Measurements from ENCODE around the gene LHCGR. TPM values are rescaled to one million over a fixed set of nuclear protein-coding genes. Genes with fewer than 3 reads are reported as not detected.

The LHCGR gene
- total and polyA plus RNA-seq, 7 donors, result not detected

GRCh38 chr2:48760826-48761225 is 5.3 kb upstream of the LHCGR start:
- intact Hi-C loops (cut with DNase I), result no loop called here
- WGBS, 2 donors, result 81 to 91% methylated on average over 3 of the region's 3 CpGs
- H3K4me3 ChIP-seq, result no peak overlapping the region
- H3K36me3 ChIP-seq, result no peaks in the 10 kb centered on the region
- H3K4me1 ChIP-seq, result no peaks in the 10 kb centered on the region
- TF ChIP-seq EP300 (IDR thresholded peaks at IDR 0.05), result no peak
- TF ChIP-seq CTCF (IDR thresholded peaks at IDR 0.05), result no peak
- no peak for TF ChIP-seq POLR2A (IDR thresholded peaks at IDR 0.05)
- TF ChIP-seq POLR2AphosphoS5 (IDR thresholded peaks at IDR 0.05), result no peak
- no peaks in the 10 kb centered on the region for H3K27me3 ChIP-seq
- peaks cover 0 to 4% (median 0%) of the 10 kb centered on the region in 4 donors for H3K9me3 ChIP-seq
- DNase-seq, result no peak
- H3K27ac ChIP-seq, result no peak overlapping the region

GRCh38 chr2:48759682-48760081 is 4.2 kb upstream of the LHCGR start:
- peaks cover 0 to 4% (median 0%) of the 10 kb centered on the region in 4 donors for H3K9me3 ChIP-seq
- 89 to 93% methylated on average over 1 of the region's 1 CpG for WGBS, 2 donors
- peaks cover 0 to 7% (median 0%) of the 10 kb centered on the region in 4 donors for H3K4me1 ChIP-seq
- H3K27me3 ChIP-seq, result peaks cover 0 to 11% (median 0%) of the 10 kb centered on the region in 3 donors
- intact Hi-C loops (cut with DNase I), result no loop called here
- H3K4me3 ChIP-seq, result no peak overlapping the region
- H3K27ac ChIP-seq, result no peak overlapping the region
- no peak for TF ChIP-seq POLR2A (IDR thresholded peaks at IDR 0.05)
- no peak for TF ChIP-seq CTCF (IDR thresholded peaks at IDR 0.05)
- no peak for TF ChIP-seq POLR2AphosphoS5 (IDR thresholded peaks at IDR 0.05)
- TF ChIP-seq EP300 (IDR thresholded peaks at IDR 0.05), result no peak
- H3K36me3 ChIP-seq, result no peaks in the 10 kb centered on the region
- no peak for DNase-seq

- intact Hi-C loops (cut with DNase I), result no loop called here
- Histone ChIP-seq H3K9me3 (no peaks in the 10 kb centered on the region), H3K27me3 (peaks cover 0 to 20% (median 7%) of the 10 kb centered on the region in 3 donors), H3K27ac (no peak overlapping the region), H3K4me3 (no peak overlapping the region), H3K4me1 (peaks cover 0 to 7% (median 0%) of the 10 kb centered on the region in 4 donors), H3K36me3 (no peaks in the 10 kb centered on the region)
- TF ChIP-seq CTCF (IDR thresholded peaks at IDR 0.05) (no peak), POLR2A (IDR thresholded peaks at IDR 0.05) (no peak), EP300 (IDR thresholded peaks at IDR 0.05) (no peak), POLR2AphosphoS5 (IDR thresholded peaks at IDR 0.05) (no peak)
- no peak for DNase-seq
- 27 to 49% methylated on average over 3 of the region's 3 CpGs for WGBS, 2 donors
Measured at GRCh38 chr2:48756289-48756688, 765 bp upstream of the LHCGR start.

GRCh38 chr2:48754874-48755273 is 650 bp downstream of the LHCGR start:
- H3K4me1 ChIP-seq, result peaks cover 0 to 7% (median 0%) of the 10 kb centered on the region in 4 donors
- no peaks in the 10 kb centered on the region for H3K36me3 ChIP-seq
- no peak for TF ChIP-seq POLR2AphosphoS5 (IDR thresholded peaks at IDR 0.05)
- TF ChIP-seq POLR2A (IDR thresholded peaks at IDR 0.05), result no peak
- no peak for TF ChIP-seq EP300 (IDR thresholded peaks at IDR 0.05)
- TF ChIP-seq CTCF (IDR thresholded peaks at IDR 0.05), result no peak
- whole genome bisulfite sequencing, 2 donors, result 75 to 87% methylated on average over 10 of the region's 10 CpGs
- H3K27me3 ChIP-seq, result peaks cover 0 to 20% (median 7%) of the 10 kb centered on the region in 3 donors
- no peak overlapping the region for H3K27ac ChIP-seq
- no peaks in the 10 kb centered on the region for H3K9me3 ChIP-seq
- intact Hi-C loops (cut with DNase I), result no loop called here
- H3K4me3 ChIP-seq, result no peak overlapping the region
- no peak for DNase-seq

GRCh38 chr2:48753228-48753627 is 2.3 kb downstream of the LHCGR start:
- H3K4me1 ChIP-seq, result peaks cover 0 to 7% (median 0%) of the 10 kb centered on the region in 4 donors
- DNase-seq, result no peak
- peaks cover 0 to 20% (median 7%) of the 10 kb centered on the region in 3 donors for H3K27me3 ChIP-seq
- WGBS, 2 donors, result 73 to 85% methylated on average over 1 of the region's 1 CpG
- H3K4me3 ChIP-seq, result no peak overlapping the region
- TF ChIP-seq CTCF (IDR thresholded peaks at IDR 0.05) (no peak), POLR2AphosphoS5 (IDR thresholded peaks at IDR 0.05) (no peak), EP300 (IDR thresholded peaks at IDR 0.05) (no peak)
- H3K36me3 ChIP-seq, result no peaks in the 10 kb centered on the region
- intact Hi-C loops (cut with DNase I), result no loop called here
- H3K27ac ChIP-seq, result no peak overlapping the region
- H3K9me3 ChIP-seq, result no peaks in the 10 kb centered on the region

All from sigmoid colon (tissue), 7 donors.